GM18511 (cell line): Measurements from ENCODE around the gene CBY1.

Experiments used
- ATAC-seq: cut with Tn5 transposase; IDR thresholded peaks from one replicate; pipeline ENCODE4 v1.9.1; 2021; ENCODE audit warnings: mild to moderate bottlenecking, moderate library complexity; ENCODE audit not compliant: unreplicated experiment

Gene CBY1

DNA sequence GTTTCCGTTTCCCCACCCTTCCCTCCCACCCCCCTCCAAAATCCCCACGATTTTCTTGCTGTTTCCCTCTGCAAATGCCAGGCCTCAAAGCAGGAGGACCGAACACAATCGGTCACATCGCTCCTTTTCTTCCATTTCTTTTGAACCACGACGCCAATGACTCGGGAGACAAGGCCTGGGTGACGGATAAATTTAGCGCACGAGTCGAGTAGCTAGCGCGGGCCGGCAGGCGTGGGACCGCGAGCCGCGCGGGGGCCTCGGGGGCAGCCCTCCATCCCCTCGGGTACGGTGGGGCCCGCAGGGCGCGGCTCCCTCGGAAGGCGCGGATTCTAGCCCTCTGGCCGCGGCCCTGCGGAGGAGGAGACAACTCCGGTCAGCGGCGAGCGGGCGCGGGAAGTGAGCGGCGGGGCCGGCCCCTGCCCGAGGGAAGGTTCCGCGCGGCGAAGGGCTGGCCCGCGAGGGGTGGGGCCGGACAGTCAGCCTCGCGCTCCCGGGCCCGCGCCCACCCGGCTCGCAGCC is 43.9 kb downstream of the CBY1 start:
- peak; percentile 15 for ATAC-seq

DNA sequence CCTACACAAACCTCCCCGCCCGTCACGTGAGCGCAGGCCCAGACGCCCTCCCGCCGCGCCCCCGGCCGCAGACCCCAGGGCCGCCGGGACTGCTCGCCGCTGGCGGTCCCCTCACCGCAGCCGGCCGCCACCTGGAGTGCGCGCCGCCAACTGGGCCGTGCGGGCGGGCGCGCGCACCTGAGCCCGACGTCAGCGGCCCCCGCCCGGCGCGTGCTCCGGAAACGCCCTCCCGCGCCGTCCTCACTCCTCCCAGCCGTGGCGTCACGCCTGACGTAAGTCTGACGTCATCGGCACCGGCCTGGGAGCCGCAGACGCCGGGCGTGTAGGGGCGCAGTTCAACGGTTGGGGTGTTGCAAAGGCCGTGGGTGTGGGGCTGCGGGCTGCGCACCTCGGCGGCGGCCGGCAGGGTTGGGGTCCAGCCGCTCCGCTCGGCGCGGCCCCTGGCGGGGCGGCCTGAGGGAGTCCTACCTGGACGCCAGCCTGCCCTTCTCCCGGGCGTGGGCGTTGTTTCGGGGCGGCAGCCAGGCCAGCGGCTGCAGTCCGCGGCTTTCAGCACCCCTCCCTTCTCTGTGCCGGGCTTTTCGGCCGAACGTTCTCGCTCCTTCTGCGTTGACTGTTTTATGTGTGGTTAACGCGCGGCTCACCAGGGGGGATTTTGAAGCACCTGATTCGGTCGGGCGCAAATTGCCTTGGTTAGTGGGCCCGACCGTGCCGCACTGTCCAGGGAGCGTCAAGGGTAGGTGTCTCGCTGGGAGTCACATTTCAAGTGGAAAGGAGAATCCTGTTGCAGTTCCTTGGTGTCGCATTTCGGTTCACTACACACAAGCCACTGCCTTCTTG is 44.6 kb downstream of the CBY1 start, which contains the start of gene JOSD1:
Gene JOSD1, minus strand, starts transcription at position 155 of the 840 bp plus-strand sequence. CDS start 956 bp downstream, outside the sequence.
- ATAC-seq = peak; percentile 38

DNA sequence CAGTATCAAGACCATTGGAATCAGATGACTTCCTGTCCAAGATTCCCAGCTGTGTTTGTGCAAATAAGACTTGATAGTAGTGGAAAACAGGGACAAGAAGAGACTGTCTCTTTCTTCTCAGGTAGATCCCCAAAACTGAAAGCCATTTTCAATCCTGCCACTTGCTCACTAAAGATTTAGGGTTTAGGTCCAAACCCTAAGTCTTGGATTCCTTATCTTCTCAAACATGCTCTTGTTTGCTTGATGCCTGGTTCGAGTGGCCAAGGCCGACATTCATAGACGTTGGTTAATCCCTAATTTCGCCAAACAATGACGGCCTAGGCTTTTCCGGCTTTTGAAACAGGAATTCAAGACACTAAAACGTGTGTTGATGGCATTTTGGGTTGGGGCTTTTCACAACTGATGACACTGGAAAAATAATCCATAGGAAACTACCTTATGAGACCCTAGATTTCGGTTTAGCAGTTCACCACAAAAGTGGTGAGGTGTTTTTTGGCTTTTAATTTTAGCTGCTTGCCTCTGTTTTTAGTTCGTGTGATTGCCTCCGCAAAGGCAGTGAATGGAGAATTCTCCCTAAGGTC is 48.3 kb downstream of the CBY1 start:
- no peak for ATAC-seq

DNA sequence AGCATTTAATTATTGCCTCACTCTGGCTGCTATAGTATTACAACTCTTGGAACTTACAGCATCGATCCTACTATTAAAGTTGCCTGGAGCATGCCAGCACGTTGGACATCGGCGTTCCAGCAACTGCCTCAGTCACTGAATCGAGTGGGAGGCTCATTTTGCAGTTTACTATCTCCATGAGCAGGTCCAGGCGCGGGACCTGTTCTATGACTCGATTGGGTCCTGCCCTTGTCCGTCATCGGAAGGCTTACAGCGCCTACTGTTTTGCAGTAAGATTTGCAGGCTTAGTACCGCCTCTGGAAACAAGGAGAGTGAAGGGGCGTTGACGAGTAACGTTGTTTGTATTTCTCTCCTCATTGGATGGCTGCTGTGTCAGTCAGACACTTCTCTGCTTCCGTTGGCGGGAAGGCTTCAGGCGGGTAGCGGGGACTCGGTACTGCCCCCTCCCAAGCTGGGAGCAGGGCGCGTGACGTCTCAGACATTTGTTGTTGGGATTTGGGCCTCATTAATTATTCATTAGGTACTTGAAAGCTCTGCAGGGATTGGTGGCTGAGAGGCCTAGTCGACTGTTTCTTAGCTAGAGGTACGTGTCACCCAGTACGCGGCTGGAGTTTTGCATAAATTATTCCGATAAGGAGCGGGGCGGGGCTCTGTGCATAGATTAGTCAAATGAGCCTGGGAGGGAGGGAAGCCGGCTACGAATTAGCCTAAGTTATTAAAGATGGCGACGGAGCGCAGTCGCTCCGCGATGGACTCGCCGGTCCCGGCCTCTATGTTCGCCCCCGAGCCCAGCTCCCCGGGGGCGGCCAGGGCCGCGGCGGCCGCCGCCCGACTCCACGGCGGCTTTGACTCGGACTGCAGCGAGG is 49.0 kb downstream of the CBY1 start, which contains the start of gene GTPBP1:
Gene GTPBP1, plus strand, starts transcription at position 710 of the 866 bp plus-strand sequence. Its CDS starts 12 bp downstream, at position 722.
- peak; percentile 77 for ATAC-seq

DNA sequence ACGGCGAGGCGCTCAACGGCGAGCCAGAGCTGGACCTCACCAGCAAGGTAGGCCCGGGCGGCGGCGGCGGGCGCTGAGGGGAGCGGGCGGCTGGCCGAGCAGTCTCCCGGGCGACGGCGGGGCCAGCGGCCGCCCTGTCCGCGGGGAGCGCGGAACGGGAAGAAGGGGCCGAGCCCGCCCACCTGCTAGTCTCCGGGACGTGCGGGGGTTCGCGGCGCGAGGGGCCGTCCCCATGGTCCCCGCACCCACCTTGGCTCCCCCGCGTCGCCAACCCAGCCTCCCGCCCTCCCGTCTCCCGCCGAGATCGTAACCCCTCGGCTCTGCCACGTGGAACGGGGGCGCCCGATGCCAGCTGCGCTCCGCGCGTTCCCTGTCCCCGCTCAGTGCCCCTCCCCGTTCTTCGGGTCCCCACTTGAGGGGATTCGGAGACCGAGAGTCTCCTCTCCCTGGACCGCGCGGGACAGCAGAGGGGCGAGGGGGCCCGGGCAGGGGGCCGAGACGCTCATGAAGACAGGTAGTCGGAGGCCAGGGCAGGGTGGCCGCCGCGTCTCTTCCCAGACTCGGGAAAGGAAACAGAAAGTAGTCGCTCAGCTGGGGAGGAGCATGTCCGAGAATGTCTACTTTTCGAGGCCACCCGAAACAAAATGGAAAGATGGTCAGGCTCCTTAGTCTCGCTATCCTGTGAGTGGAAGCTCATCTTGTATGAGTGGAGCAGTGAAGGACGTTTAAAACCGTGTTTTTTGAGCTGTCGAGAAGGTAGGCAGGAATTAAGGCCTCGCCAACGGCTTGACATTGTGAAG is 49.9 kb downstream of the CBY1 start:
- no peak for ATAC-seq

DNA sequence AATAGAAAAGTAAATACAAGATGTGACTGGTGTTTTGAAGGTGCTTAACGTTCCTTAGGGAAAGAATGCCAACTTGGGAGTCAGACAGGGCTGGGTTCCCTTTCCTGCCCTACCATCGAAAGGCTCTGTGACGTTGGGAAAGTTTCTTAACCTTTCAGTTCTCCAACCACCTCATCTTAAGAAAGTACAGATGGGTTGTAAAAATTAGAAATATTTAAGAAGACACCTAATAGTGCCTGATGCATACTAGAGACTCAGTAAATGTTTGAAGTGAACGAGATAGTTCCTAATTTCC is 50.4 kb downstream of the CBY1 start:
- ATAC-seq = no peak

DNA sequence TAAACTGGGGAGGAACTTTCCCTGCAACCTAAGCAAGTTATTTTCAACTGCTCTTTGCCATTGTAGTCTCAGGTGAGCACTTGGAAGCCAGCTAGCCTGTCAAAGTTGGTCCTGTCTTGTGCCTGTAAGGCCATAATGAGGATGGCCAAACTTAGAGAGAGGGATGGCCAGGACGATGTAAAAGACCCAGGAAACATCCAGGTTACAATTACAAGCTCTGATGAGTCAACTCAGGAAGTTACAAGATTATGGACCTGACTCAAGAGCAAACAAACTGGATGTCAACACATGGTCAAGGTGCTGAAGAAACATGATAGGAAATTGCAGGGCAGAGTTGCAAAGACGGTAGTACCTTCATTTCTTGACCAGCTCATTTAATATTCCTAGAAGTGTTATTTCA is 50.9 kb downstream of the CBY1 start:
- ATAC-seq = no peak

DNA sequence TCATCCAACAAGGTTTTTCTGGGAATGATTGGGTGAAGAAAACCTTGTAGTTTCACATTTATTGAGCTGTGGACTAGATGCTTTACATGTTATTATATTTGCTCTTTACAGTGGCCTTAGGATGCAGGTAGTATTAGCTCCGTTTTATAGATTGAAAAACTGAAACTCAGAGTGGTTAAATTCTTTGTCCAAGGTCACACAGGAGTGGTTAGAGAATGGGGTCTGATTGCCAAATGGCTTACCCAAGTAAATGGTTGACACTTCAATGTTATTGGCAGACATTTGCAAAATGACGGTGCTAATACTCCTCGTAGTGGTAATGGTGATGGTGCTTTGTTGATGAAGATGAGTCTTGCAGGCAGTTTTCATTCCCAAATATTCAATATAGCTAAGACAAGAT is 51.5 kb downstream of the CBY1 start:
- ATAC-seq = no peak

DNA sequence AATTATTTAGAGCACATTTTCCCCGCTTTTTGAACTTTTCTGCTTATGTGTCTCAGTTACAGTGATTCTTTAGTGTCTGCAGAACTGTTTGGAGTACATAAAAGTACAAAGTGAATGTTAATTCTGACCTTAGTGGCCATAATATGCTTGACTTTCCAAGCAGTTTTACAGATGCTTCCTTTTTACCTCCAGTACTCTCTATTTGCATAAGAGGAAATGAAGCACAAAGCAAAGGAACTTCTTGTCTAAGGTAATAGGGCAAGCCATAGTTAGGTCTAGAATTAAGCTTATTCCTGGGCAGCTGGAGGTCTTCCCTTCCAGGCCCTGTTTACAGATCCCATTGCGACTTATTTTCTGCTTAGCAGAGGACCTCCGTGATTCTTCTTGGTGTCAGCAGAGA is 52.9 kb downstream of the CBY1 start:
- no peak for ATAC-seq

DNA sequence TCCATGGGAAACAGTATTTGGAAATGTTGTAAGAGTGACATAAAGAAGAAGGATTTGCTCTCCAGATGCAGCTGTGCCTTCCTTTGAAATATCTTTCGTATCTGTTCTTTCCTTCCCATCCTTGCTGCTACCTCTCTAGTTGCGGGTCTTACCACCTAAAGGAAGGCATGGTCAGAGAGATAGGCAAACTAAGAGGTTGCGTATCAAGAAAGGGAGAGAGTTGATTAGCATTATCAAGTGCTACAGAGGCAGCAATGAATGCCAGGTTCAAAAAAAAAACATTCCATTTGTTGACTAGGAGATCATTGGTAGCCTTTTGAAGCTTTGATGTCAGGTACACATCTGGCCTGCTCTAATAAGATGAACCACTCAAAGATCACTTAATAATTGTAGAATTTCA is 53.9 kb downstream of the CBY1 start:
- no peak for ATAC-seq

DNA sequence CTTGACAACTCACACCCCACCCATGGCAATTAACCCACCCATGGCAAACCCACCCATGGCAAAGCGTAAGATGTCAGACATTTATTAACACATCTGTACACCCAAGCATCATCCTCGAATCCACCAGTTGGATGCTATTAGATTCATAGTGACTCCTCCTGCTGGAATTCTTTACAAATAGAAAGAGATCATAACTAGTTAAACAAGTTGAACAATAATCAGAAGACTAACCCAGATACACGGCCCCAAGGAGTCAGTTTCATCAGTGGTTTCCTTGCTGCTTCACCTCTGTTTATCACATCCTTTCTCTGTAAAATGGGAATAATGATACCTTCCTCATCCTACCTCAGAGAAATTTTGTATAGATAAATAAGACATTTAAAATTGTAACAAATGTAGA is 54.4 kb downstream of the CBY1 start:
- ATAC-seq = no peak

DNA sequence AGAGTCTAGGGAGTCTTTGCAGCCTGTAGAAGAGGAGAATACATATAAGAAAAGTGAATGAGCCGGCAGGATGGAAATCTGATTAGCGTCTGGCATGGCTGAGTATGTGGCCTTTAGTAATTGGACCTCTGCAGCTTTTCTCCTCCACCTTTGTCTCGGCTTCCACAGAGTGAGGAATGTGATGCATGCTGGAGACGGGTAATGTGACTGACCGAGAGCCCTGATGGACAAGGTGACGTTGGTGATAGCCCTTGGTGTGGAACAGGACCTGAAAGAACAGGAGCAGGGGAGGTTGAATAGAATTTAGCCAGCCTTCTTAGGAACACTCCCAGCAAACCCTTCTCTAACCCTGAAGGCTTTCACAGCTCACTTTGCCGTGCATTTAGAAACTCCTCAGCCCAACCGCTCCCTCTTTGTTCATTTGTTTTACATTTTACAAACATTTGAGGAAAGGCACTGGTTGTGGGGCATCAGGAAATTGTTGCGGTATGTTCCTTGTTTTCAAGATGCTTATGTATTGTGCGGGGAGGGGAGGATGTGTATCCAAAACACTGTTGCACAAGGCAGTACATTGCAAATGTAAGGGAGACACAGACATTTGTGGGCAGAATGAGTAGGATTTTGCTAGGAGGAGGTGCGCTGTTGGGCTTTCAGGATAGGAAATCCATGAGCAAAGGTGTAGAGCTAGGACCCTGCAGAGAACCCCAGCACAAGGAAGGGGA is 56.2 kb downstream of the CBY1 start:
- ATAC-seq = no peak

DNA sequence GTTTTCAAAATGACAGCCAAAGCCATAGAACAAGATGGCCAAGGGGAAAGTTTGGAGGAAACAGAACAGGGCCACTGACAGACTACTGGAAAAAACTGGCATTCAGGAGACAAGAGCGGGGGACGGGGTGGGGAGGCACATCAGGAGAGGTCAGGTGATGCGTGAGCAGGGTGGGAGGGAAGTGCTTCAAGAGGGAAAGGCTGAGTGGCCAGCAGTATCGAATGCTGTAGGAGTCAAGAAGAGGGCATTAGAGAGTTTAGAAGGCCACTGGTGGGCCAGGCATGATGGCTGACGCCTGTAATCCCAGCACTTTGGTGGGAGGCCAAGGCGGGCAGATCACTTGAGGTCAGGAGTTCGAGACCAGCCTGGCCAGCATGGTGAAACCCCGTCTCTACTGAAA is 57.5 kb downstream of the CBY1 start:
- ATAC-seq = no peak

DNA sequence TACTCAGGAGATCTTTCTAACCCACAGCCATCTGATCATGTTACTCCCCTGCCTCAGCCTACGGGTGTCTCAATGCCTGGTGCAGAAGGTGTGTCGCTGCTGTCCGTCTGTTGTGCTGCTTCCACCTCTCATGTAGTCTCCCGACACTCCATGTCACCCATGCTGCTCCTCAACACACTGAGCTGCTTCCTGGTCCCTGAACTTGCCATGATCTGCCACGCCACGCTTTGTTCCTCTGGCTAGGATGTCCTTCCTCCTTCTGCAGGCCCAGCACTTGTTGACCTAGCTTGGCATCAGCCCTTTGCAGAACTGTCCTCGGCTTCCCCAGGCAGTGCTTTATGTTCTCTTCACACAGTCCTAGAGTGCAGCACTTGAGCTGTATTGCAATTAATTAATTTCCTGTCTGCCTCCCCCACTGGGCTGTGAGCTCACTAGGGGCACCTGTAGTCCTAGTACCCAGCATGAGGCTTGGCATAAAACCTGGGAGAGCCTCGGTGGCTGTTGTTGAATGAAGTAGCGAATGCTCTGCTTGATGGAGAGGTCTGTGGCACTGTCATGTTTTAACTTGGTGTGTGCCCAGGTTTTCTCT is 58.8 kb downstream of the CBY1 start:
- ATAC-seq = no peak

DNA sequence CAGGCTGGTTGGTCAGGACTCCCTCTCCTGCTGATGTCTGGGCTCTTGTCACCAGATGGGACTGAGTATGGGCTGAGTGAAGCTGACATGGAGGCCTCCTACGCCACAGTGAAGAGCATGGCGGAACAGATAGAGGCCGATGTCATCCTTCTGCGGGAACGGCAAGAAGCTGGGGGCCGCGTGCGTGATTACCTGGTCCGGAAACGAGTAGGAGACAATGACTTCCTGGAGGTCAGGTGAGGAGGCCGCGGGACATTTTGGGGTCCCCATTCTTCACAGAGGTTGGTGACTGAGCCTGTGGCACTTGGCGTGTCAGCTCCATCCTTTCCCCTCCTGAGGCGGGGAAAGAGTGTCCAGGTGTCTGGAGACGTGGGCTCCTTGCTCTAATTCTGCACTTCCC is 59.4 kb downstream of the CBY1 start:
- no peak for ATAC-seq

DNA sequence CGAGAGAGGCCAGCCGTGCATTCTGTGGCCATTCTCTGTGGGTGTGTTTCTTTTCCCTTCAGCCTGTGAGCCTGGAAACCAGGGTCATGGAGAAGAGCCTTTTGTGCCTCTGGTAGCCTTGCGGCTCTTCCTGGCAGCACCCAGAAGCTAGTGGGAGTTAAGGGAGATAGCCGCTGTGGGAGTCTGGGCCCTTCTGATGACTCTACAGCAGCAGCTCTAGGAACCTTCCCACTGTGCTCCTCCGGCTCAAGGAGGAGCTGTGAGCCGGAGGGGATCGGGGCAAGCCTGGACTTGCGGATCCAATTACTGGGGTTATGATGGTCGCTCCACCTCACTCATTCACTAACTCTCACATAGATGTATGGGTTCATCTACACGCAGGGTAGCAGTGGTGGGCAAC is 59.8 kb downstream of the CBY1 start:
- no peak for ATAC-seq

DNA sequence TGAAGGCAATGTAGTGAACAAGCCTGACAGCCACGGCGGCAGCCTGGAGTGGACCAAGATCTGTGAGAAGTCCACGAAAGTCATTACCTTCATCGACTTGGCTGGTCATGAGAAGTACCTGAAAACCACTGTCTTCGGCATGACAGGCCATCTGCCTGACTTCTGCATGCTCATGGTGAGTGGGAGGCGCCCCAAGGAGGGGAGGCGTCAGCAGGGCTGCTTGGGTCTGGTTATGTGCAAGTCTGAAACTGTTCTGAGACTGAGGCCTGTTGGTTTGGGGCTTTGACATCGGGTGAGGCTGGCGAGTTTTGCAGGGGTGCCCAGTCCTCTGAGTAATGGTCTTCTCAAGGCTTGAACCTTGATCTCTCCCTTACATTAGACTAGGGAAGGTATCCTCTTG is 60.4 kb downstream of the CBY1 start:
- no peak for ATAC-seq

DNA sequence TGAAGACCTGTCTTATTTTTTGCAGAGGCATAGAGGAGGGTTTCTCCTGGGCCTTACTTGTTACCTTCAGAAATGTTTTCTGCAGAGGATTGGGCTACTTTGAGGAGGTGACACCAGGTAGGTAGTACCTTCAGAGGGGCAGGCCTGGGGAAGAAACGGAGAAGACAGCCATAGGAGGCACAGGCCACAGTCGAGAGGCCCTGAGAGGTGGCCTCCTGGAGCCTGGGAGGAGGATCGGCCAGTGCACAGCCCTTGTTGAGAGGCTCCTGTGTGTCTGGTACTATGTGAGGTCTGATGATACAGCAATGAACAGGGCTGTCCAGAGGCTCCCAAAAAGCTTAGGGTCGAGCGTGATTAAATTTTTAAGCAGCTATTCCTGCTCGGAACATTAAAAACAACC is 60.8 kb downstream of the CBY1 start:
- ATAC-seq = no peak

DNA sequence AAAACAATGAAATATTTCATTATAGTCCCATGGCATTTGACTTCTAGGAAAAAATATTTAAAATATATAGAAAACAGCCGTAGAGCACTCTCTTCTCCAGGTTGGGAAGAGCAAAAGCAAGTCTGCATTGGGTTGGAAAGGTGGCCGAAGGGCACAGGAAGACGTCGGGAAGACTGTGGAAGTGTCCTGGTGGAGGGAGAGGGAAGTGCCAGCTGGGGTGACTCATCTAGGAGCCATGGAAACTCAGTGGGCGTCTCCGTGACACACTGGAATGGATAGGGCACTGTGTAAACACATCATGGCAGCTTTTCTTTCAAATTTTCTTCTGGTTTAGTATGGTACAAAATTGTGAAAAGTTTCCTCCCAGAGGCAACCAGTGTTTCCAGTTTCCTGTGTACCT is 62.0 kb downstream of the CBY1 start:
- no peak for ATAC-seq

DNA sequence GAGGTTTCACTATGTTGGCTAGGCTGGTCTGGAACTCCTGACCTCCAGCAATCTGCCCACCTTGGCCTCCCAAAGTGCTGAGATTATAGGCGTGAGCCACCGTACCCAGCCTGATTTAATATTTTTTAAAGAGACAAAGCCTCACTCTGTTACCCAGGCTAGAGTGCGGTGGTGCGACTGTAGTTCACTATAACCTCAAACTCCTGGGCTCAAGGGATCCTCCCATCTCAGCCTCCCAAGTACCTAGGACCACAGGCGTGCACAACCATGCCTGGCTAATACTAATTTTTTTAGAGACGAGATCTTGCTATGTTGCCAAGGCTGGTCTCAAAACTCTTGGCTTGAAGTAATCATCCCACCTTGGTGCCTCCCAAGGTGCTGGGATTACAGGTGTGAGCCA is 62.8 kb downstream of the CBY1 start:
- ATAC-seq = no peak
